ENCODE results near the gene SPEN. TPM values are rescaled to one million over a fixed set of nuclear protein-coding genes. Genes with fewer than 3 reads are reported as not detected.

SPEN gene
- total and polyA plus RNA-seq, 2 experiments from 2014 or later = 25.8 to 31.6 TPM

DNA sequence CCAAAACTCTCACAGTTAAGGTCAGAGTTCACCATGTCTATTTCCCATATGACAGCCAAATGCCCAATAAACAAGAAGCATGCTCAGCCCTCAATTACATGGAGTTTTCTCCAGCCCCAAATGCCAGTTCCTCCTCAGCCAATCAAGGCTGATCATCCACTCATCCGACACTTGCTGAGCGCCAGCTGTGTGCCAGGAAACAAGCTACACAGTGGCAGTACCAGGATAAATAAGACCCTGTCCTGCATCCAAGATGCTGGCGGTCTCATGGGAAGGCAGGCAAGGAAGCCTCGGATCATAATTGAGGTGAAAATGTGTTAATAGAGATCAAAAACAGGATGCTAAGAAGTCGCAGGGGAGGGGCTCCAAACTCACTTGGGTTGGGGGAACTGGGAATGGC lies 120.7 kb downstream of the SPEN start:
- H3K27ac ChIP-seq = no peak overlapping the region
- H3K36me3 ChIP-seq = peaks cover 10% of the 10 kb centered on the region
- TF ChIP-seq, protein P1, sequence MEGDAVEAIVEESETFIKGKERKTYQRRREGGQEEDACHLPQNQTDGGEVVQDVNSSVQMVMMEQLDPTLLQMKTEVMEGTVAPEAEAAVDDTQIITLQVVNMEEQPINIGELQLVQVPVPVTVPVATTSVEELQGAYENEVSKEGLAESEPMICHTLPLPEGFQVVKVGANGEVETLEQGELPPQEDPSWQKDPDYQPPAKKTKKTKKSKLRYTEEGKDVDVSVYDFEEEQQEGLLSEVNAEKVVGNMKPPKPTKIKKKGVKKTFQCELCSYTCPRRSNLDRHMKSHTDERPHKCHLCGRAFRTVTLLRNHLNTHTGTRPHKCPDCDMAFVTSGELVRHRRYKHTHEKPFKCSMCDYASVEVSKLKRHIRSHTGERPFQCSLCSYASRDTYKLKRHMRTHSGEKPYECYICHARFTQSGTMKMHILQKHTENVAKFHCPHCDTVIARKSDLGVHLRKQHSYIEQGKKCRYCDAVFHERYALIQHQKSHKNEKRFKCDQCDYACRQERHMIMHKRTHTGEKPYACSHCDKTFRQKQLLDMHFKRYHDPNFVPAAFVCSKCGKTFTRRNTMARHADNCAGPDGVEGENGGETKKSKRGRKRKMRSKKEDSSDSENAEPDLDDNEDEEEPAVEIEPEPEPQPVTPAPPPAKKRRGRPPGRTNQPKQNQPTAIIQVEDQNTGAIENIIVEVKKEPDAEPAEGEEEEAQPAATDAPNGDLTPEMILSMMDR (IDR thresholded peaks at IDR 0.05; ENCODE audit: low read depth, low read length) = no peak
- no peaks in the 10 kb centered on the region for H3K4me1 ChIP-seq (ENCODE audit: low read depth)
- H3K4me3 ChIP-seq = no peak overlapping the region
- DNase-seq (ENCODE audit: low read depth in 1 of 2, low spot score in 1 of 2) = no peak
- no peaks in the 10 kb centered on the region for H3K9me3 ChIP-seq (ENCODE audit: low read depth)
- H3K27me3 ChIP-seq = no peaks in the 10 kb centered on the region

- H3K9me3 ChIP-seq (ENCODE audit: low read depth) = no peaks in the 10 kb centered on the region
- DNase-seq (ENCODE audit: low read depth in 1 of 2, low spot score in 1 of 2) = no peak
- no peaks in the 10 kb centered on the region for H3K27me3 ChIP-seq
- no peak overlapping the region for H3K4me3 ChIP-seq
- H3K4me1 ChIP-seq (ENCODE audit: low read depth) = peaks cover 3% of the 10 kb centered on the region
- peaks cover 10% of the 10 kb centered on the region for H3K36me3 ChIP-seq
- TF ChIP-seq, protein P1 (IDR thresholded peaks at IDR 0.05; ENCODE audit: low read depth, low read length) = no peak
- no peak overlapping the region for H3K27ac ChIP-seq
These were observed 121.9 kb downstream of the SPEN start for GRCh38 chr1:15969321-15969880.

- Histone ChIP-seq H3K27me3 (no peaks in the 10 kb centered on the region), H3K4me3 (no peak overlapping the region), H3K4me1 (ENCODE audit: low read depth) (peaks cover 11% of the 10 kb centered on the region), H3K9me3 (ENCODE audit: low read depth) (no peaks in the 10 kb centered on the region), H3K27ac (no peak overlapping the region), H3K36me3 (peaks cover 10% of the 10 kb centered on the region)
- no peak for DNase-seq (ENCODE audit: low read depth in 1 of 2, low spot score in 1 of 2)
- TF ChIP-seq, protein P1 (IDR thresholded peaks at IDR 0.05; ENCODE audit: low read depth, low read length) = no peak
These were observed 123.4 kb downstream of the SPEN start for GRCh38 chr1:15970911-15971310.

- TF ChIP-seq, protein P1 (IDR thresholded peaks at IDR 0.05; ENCODE audit: low read depth, low read length) = no peak
- Histone ChIP-seq H3K27me3 (no peaks in the 10 kb centered on the region), H3K9me3 (ENCODE audit: low read depth) (no peaks in the 10 kb centered on the region), H3K4me3 (no peak overlapping the region), H3K27ac (no peak overlapping the region), H3K36me3 (peaks cover 10% of the 10 kb centered on the region), H3K4me1 (ENCODE audit: low read depth) (peaks cover 11% of the 10 kb centered on the region)
- DNase-seq (ENCODE audit: low read depth in 1 of 2, low spot score in 1 of 2) = no peak
These were observed 124.9 kb downstream of the SPEN start for GRCh38 chr1:15972409-15972808.

- no peaks in the 10 kb centered on the region for H3K27me3 ChIP-seq
- H3K9me3 ChIP-seq (ENCODE audit: low read depth) = no peaks in the 10 kb centered on the region
- H3K27ac ChIP-seq = no peak overlapping the region
- H3K4me1 ChIP-seq (ENCODE audit: low read depth) = peaks cover 11% of the 10 kb centered on the region
- no peak for DNase-seq (ENCODE audit: low read depth in 1 of 2, low spot score in 1 of 2)
- peaks cover 8% of the 10 kb centered on the region for H3K36me3 ChIP-seq
- H3K4me3 ChIP-seq = no peak overlapping the region
- TF ChIP-seq, protein P1 (IDR thresholded peaks at IDR 0.05; ENCODE audit: low read depth, low read length) = no peak
These were observed 126.3 kb downstream of the SPEN start for GRCh38 chr1:15973772-15974171.
